Ishikawa (cell line): ENCODE results near the gene ABCG2.

Source experiments
- CEBPB ChIP-seq: IDR thresholded peaks from 2 replicates; pipeline ENCODE4 v1.6.1; 2012
- CREB1 ChIP-seq: IDR thresholded peaks from 2 replicates; pipeline ENCODE4 v1.6.1; 2012; ENCODE audit warnings: low read depth
- EGR1 ChIP-seq: IDR thresholded peaks from 2 replicates; pipeline ENCODE4 v1.6.1; 2012
- EP300 ChIP-seq: IDR thresholded peaks from 2 replicates; pipeline ENCODE4 v1.6.1; 2012; ENCODE audit warnings: borderline replicate concordance
- NFIC ChIP-seq: IDR thresholded peaks from 2 replicates; pipeline ENCODE4 v1.6.1; 2012
- RAD21 ChIP-seq: IDR thresholded peaks from 2 replicates; pipeline ENCODE4 v1.6.1; 2012; ENCODE audit warnings: low read depth
- TAF1 ChIP-seq: IDR thresholded peaks from 2 replicates; pipeline ENCODE4 v1.6.1; 2012; ENCODE audit warnings: low read depth, mild to moderate bottlenecking
- TCF12 ChIP-seq: IDR thresholded peaks from 2 replicates; pipeline ENCODE4 v1.6.1; 2012; ENCODE audit warnings: low read depth
- TEAD4 ChIP-seq: IDR thresholded peaks from 2 replicates; pipeline ENCODE4 v1.6.1; 2012
- YY1 ChIP-seq: IDR thresholded peaks from 2 replicates; pipeline ENCODE4 v1.6.1; 2012; ENCODE audit warnings: low read depth
- TF ChIP-seq, protein P1 (sequence below): IDR thresholded peaks from 2 replicates; pipeline ENCODE4 v1.6.1; 2012; ENCODE audit warnings: low read depth, mild to moderate bottlenecking
- TF ChIP-seq, protein P2 (sequence below): IDR thresholded peaks from 2 replicates; pipeline ENCODE4 v1.6.1; 2012
- TF ChIP-seq, protein P3 (sequence below): IDR thresholded peaks from 2 replicates; pipeline ENCODE4 v1.6.1; 2012

DNA sequence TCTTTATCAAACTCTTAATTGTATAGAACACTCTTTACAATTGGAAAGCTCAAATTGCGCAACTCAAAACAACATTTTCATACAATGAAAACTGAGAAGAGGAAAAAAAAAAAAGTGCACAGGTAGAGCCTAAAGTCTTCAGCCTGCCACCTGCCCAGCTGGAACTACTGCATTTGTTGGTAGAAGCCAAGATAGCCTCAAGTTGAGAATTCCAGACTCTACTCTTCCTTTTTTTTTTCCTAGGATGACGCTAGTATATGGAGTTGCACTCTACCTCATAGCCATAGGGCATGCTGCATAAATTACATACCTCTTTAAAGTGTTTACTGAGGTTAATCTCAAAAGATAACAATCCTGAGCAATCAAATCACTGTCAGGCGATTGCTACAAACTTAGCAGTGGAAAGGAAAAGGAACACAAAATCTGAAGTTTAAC lies 13.6 kb downstream of the ABCG2 start:
- TF ChIP-seq NFIC: no peak
- TF ChIP-seq, protein P1, sequence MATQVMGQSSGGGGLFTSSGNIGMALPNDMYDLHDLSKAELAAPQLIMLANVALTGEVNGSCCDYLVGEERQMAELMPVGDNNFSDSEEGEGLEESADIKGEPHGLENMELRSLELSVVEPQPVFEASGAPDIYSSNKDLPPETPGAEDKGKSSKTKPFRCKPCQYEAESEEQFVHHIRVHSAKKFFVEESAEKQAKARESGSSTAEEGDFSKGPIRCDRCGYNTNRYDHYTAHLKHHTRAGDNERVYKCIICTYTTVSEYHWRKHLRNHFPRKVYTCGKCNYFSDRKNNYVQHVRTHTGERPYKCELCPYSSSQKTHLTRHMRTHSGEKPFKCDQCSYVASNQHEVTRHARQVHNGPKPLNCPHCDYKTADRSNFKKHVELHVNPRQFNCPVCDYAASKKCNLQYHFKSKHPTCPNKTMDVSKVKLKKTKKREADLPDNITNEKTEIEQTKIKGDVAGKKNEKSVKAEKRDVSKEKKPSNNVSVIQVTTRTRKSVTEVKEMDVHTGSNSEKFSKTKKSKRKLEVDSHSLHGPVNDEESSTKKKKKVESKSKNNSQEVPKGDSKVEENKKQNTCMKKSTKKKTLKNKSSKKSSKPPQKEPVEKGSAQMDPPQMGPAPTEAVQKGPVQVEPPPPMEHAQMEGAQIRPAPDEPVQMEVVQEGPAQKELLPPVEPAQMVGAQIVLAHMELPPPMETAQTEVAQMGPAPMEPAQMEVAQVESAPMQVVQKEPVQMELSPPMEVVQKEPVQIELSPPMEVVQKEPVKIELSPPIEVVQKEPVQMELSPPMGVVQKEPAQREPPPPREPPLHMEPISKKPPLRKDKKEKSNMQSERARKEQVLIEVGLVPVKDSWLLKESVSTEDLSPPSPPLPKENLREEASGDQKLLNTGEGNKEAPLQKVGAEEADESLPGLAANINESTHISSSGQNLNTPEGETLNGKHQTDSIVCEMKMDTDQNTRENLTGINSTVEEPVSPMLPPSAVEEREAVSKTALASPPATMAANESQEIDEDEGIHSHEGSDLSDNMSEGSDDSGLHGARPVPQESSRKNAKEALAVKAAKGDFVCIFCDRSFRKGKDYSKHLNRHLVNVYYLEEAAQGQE: no peak
- no peak for TF ChIP-seq EP300
- no peak for TF ChIP-seq TEAD4
- no peak for TF ChIP-seq RAD21
- no peak for TF ChIP-seq EGR1
- peak; percentile 85 for TF ChIP-seq CEBPB
- TF ChIP-seq, protein P2, sequence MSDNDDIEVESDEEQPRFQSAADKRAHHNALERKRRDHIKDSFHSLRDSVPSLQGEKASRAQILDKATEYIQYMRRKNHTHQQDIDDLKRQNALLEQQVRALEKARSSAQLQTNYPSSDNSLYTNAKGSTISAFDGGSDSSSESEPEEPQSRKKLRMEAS: no peak
- no peak for TF ChIP-seq TAF1
- no peak for TF ChIP-seq YY1
- TF ChIP-seq CREB1: no peak
- no peak for TF ChIP-seq TCF12
- TF ChIP-seq, protein P3, sequence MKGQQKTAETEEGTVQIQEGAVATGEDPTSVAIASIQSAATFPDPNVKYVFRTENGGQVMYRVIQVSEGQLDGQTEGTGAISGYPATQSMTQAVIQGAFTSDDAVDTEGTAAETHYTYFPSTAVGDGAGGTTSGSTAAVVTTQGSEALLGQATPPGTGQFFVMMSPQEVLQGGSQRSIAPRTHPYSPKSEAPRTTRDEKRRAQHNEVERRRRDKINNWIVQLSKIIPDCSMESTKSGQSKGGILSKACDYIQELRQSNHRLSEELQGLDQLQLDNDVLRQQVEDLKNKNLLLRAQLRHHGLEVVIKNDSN: no peak
